H1 (cell line): Measurements from ENCODE around the gene ANO9.
A peak's percentile ranks its signal among the peaks of the same experiment; 100 is the strongest.

ENCODE experiments used
- CTCF ChIP-seq, 3 experiments: IDR thresholded peaks; 1 replicate in 2 of 3; 2 replicates in 1 of 3; pipeline versions ENCODE4 v1.5.1 to v1.6.1; 2011; ENCODE audit warnings: low read length in 3 of 3, mild to moderate bottlenecking in 3 of 3, inconsistent platforms in 2 of 3, low read depth in 1 of 3, moderate library complexity in 1 of 3; ENCODE audit not compliant: insufficient read depth in 1 of 3; ENCODE audit errors: control extremely low read depth in 1 of 3
- POLR2A ChIP-seq, 2 experiments: IDR thresholded peaks; 1 replicate in 1 of 2; 2 replicates in 1 of 2; pipeline ENCODE4 v1.6.1; 2011; ENCODE audit warnings: low read depth in 2 of 2, low read length in 2 of 2, mild to moderate bottlenecking in 2 of 2; ENCODE audit errors: control extremely low read depth in 1 of 2
- TAF7 ChIP-seq: optimal IDR thresholded peaks from 2 replicates; pipeline ENCODE3; 2011; ENCODE audit warnings: low read depth, mild to moderate bottlenecking, inconsistent platforms, low read length, moderate library complexity, borderline replicate concordance

GRCh38 chr11:406796-407650, 34.8 kb downstream of the ANO9 start:
- TF ChIP-seq CTCF (IDR thresholded peaks at IDR 0.05; ENCODE audit: control extremely low read depth in 1 of 3, insufficient read depth in 1 of 3, low read depth in 1 of 3, low read length in 3 of 3) = peak in 2 of 3 experiments; percentile 12 to 28; a peak in 3 of 4 replicates
- no peak for TF ChIP-seq TAF7
- TF ChIP-seq POLR2A (IDR thresholded peaks at IDR 0.05; ENCODE audit: control extremely low read depth in 1 of 2, low read depth in 2 of 2, low read length in 2 of 2) = no peak
